ENCODE measurements around the gene SLIT1.
A peak's percentile ranks its signal among the peaks of the same experiment; 100 is the strongest.

The SLIT1 gene

DNA sequence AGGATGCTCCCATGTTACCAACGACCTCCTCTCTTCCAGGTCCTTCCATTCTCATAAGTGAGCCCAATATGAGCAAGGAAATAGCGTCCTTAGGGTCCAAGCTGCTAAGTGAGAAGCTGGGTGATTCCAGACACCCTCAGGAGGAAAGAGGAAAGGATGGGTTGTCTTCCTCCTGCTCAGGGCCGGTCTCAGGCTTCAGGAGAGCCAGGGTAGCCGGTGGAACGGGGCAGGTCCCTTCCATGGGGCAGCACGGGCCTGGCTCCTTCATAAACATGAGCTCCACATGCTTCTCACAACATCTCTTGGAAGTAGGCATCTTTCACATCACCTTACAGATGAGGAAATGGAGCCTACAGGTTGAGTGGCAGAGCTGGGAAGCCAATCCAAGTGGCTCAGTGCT is 12.7 kb downstream of the SLIT1 start:
- TF ChIP-seq, protein P1, sequence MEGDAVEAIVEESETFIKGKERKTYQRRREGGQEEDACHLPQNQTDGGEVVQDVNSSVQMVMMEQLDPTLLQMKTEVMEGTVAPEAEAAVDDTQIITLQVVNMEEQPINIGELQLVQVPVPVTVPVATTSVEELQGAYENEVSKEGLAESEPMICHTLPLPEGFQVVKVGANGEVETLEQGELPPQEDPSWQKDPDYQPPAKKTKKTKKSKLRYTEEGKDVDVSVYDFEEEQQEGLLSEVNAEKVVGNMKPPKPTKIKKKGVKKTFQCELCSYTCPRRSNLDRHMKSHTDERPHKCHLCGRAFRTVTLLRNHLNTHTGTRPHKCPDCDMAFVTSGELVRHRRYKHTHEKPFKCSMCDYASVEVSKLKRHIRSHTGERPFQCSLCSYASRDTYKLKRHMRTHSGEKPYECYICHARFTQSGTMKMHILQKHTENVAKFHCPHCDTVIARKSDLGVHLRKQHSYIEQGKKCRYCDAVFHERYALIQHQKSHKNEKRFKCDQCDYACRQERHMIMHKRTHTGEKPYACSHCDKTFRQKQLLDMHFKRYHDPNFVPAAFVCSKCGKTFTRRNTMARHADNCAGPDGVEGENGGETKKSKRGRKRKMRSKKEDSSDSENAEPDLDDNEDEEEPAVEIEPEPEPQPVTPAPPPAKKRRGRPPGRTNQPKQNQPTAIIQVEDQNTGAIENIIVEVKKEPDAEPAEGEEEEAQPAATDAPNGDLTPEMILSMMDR (IDR thresholded peaks at IDR 0.05): no peak
- intact Hi-C loops (cut with DNase I; ENCODE audit: low total_unique reads): no loop called here
- peak in 1 of 2 donors; percentile 33 for DNase-seq
- H3K27me3 ChIP-seq: peaks cover 0 to 62% of the 10 kb centered on the region in 2 donors
- peaks cover 0 to 9% (median 0%) of the 10 kb centered on the region in 4 donors for H3K4me1 ChIP-seq
- H3K9me3 ChIP-seq: no peaks in the 10 kb centered on the region
- no peak overlapping the region for H3K4me3 ChIP-seq
- no peaks in the 10 kb centered on the region for H3K36me3 ChIP-seq
- no peak overlapping the region for H3K27ac ChIP-seq

DNA sequence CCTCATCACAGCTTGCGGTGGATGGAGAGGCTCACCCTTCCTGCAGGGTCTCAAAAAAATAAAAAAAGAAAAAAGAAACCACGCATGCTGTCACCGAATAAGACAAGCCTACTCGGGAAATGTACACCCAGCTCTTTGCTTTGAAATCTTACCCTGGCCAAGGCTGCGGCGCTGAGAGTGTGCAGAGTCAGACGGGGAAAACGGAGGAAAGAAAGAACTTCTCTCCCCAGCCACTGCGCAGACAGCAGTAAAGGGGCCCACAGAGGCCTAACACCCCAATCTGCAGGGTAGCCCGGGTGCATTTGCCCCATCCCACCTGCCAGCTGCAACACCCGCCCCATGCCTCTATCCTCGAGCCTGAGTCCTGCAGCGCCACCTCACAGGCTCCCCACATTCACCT is 14.8 kb downstream of the SLIT1 start:
- Histone ChIP-seq H3K27me3 (peaks cover 0 to 42% of the 10 kb centered on the region in 2 donors), H3K4me3 (peak overlapping the region in 1 of 2 donors; percentile 0), H3K9me3 (no peaks in the 10 kb centered on the region), H3K36me3 (no peaks in the 10 kb centered on the region), H3K27ac (no peak overlapping the region), H3K4me1 (peaks cover 0 to 9% (median 0%) of the 10 kb centered on the region in 4 donors)
- TF ChIP-seq, protein P1 (IDR thresholded peaks at IDR 0.05): no peak
- intact Hi-C loops (cut with DNase I; ENCODE audit: low total_unique reads): no loop called here
- peak in 1 of 2 donors; percentile 33 for DNase-seq

- Histone ChIP-seq H3K4me1 (peaks cover 0 to 9% (median 0%) of the 10 kb centered on the region in 4 donors), H3K27ac (no peak overlapping the region), H3K27me3 (peaks cover 0 to 35% of the 10 kb centered on the region in 2 donors), H3K4me3 (peak overlapping the region in 1 of 2 donors; percentile 0), H3K9me3 (no peaks in the 10 kb centered on the region), H3K36me3 (no peaks in the 10 kb centered on the region)
- DNase-seq: peak in 1 of 2 donors; percentile 57
- intact Hi-C loops (cut with DNase I; ENCODE audit: low total_unique reads): no loop called here
- TF ChIP-seq, protein P1 (IDR thresholded peaks at IDR 0.05): no peak
These were observed 15.7 kb downstream of the SLIT1 start for GRCh38 chr10:97169911-97170693.

- H3K4me3 ChIP-seq: no peak overlapping the region
- TF ChIP-seq, protein P1 (IDR thresholded peaks at IDR 0.05): no peak
- H3K27ac ChIP-seq: no peak overlapping the region
- H3K36me3 ChIP-seq: no peaks in the 10 kb centered on the region
- intact Hi-C loops (cut with DNase I; ENCODE audit: low total_unique reads): no loop called here
- peaks cover 0 to 9% (median 0%) of the 10 kb centered on the region in 4 donors for H3K4me1 ChIP-seq
- DNase-seq: no peak
- peaks cover 0 to 36% of the 10 kb centered on the region in 2 donors for H3K27me3 ChIP-seq
- no peaks in the 10 kb centered on the region for H3K9me3 ChIP-seq
These were observed 16.7 kb downstream of the SLIT1 start for GRCh38 chr10:97169063-97169462.

DNA sequence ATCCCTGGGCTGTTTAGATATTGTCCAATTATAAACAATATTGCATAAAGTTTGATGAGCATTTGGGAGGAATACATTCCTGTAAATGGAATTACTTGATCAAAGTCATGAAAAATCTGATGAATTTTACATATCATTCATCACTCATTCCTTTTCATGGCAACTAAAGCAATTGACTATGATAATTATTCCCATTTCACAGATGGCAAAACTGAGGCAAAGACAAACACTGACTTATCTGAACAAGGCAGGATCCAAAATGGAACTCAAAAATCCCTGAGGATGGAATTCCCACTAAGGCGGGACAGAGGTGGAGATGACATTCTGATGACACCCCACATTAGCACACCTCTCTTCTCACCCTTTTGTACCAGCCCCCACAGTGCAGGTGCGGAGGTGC is 17.1 kb downstream of the SLIT1 start:
- Histone ChIP-seq H3K9me3 (no peaks in the 10 kb centered on the region), H3K27me3 (peaks cover 0 to 36% of the 10 kb centered on the region in 2 donors), H3K4me3 (no peak overlapping the region), H3K36me3 (no peaks in the 10 kb centered on the region), H3K4me1 (peaks cover 0 to 9% (median 0%) of the 10 kb centered on the region in 4 donors), H3K27ac (no peak overlapping the region)
- no peak for DNase-seq
- TF ChIP-seq, protein P1 (IDR thresholded peaks at IDR 0.05): no peak
- intact Hi-C loops (cut with DNase I; ENCODE audit: low total_unique reads): no loop called here
